ENCODE data around the gene SORCS2. TPM values are rescaled to one million over a fixed set of nuclear protein-coding genes. Genes with fewer than 3 reads are reported as not detected.

The SORCS2 gene
- total and polyA plus RNA-seq, 12 donors, result 0.25 to 5.4 (median 2.2) TPM

DNA sequence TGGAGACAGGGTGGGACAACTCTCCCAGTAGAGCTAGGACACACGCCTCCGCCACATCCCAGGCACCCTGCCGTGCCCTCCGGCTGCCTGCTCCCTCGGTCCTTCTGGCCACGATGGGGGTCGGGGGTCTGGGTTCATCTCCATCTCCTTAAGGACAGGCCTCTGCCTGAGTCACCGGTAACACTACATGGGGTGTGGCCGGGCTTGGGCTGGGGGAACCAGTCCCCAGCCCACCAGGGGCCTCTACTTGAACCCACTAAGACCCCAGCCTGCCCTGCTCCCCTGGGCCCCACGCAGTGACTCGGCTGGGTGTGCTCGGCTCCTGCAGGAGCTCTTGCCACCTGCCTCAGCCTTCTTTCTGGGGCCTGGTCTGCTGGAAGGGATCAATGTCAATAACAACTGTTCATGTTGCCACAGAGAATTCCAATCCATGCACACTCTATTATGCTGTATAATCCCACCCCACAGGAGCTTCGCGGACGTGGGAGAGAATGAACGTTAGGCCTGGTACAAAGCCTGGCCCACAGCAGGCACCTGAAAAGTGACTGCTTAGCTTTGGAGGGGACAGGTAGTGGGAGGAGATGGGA lies 420.1 kb downstream of the SORCS2 start:
- H3K27me3 ChIP-seq, result peaks cover 0 to 5% (median 0%) of the 10 kb centered on the region in 7 donors

DNA sequence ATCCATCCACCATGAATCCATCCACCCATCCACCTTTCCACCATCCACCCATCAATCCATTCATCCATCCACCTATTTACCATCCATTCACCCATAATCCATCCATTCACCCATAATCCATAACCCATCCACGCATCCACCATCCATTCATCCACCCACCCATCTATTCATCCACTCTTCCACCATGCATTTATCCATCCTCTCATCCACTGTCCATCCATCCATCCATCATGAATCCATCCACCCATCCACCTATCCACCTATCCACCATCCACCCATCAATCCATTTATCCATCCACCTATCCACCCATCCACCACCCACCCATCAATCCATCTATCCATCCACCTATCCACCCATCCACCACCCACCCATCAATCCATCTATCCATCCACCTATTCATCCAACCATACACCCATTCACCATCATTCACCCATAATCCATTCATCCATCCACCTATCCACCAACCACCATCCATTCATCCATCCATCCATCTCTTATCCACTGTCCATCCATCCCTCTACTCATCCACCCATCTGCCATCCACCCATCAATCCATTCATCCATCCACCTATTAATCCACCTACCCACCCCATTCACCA lies 422.1 kb downstream of the SORCS2 start:
- no peak overlapping the region for H3K27ac ChIP-seq
- H3K27me3 ChIP-seq, result peaks cover 0 to 8% (median 1%) of the 10 kb centered on the region in 7 donors
- WGBS, 2 donors, result 92 to 97% methylated on average over 1 of the region's 1 CpG
- H3K4me1 ChIP-seq, result peaks cover 0 to 7% (median 0%) of the 10 kb centered on the region in 9 donors
- H3K36me3 ChIP-seq, result no peaks in the 10 kb centered on the region
- intact Hi-C loops (cut with DNase I), result no loop called here
- ATAC-seq, result no peak
- DNase-seq, result no peak
- TF ChIP-seq, protein P1, sequence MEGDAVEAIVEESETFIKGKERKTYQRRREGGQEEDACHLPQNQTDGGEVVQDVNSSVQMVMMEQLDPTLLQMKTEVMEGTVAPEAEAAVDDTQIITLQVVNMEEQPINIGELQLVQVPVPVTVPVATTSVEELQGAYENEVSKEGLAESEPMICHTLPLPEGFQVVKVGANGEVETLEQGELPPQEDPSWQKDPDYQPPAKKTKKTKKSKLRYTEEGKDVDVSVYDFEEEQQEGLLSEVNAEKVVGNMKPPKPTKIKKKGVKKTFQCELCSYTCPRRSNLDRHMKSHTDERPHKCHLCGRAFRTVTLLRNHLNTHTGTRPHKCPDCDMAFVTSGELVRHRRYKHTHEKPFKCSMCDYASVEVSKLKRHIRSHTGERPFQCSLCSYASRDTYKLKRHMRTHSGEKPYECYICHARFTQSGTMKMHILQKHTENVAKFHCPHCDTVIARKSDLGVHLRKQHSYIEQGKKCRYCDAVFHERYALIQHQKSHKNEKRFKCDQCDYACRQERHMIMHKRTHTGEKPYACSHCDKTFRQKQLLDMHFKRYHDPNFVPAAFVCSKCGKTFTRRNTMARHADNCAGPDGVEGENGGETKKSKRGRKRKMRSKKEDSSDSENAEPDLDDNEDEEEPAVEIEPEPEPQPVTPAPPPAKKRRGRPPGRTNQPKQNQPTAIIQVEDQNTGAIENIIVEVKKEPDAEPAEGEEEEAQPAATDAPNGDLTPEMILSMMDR (IDR thresholded peaks at IDR 0.05), result no peak
- H3K9me3 ChIP-seq, result no peaks in the 10 kb centered on the region
- H3K4me3 ChIP-seq, result no peak overlapping the region

More for the DNA sequence above, 420.1 kb downstream of the SORCS2 start:
- WGBS, 2 donors, result 80 to 91% methylated on average over 16 of the region's 16 CpGs
- intact Hi-C loops (cut with DNase I), result no loop called here
- no peaks in the 10 kb centered on the region for H3K36me3 ChIP-seq
- no peaks in the 10 kb centered on the region for H3K9me3 ChIP-seq
- no peak overlapping the region for H3K27ac ChIP-seq
- DNase-seq (no peak), ATAC-seq (no peak)
- no peak overlapping the region for H3K4me3 ChIP-seq
- TF ChIP-seq, protein P1 (IDR thresholded peaks at IDR 0.05), result no peak
- peaks cover 0 to 9% (median 0%) of the 10 kb centered on the region in 9 donors for H3K4me1 ChIP-seq

DNA sequence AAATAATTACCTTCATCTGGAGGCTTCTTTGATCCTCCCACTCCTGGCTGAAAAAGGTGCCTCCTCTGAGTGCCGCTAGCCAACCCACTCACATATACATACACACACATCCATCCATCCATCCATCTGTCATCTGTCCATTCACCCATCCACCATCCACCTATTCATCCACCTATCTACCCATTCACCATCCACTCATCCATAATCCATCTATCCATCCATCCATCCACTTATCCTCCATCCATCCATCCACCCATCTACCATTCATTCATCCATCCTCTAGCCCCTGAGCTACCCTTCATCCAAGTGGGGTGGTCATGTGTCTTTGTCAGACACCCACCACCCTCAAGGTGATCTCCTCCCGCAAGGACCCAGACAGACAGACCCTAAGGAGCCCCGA lies 423.9 kb downstream of the SORCS2 start:
- intact Hi-C loops (cut with DNase I), result no loop called here
- H3K4me1 ChIP-seq, result no peaks in the 10 kb centered on the region
- no peak for DNase-seq
- WGBS, 2 donors, result 88 to 94% methylated on average over 3 of the region's 3 CpGs
- no peak for ATAC-seq
- no peak overlapping the region for H3K4me3 ChIP-seq
- H3K9me3 ChIP-seq, result no peaks in the 10 kb centered on the region
- peaks cover 0 to 16% (median 8%) of the 10 kb centered on the region in 7 donors for H3K27me3 ChIP-seq
- H3K36me3 ChIP-seq, result no peaks in the 10 kb centered on the region
- no peak overlapping the region for H3K27ac ChIP-seq
- TF ChIP-seq, protein P1 (IDR thresholded peaks at IDR 0.05), result no peak

DNA sequence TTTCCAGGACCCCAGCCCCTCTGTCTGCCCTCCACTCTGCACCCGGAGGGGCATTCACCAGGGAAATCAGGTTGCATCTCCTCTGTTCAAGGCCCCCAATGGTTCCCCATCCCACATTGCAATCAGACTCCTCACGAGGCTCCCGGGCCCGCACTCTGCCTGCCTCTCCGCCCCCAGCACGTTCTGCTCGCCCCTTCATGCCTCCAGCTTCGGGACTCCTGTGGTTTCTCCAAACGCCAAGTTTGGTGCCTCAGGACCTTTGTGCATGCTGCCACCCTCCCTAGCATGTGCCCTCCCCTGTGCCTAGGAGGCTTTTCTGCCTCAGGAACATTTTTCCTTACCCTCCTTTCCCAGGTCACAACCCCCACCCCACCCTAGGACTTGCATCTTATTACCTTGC lies 426.0 kb downstream of the SORCS2 start:
- intact Hi-C loops (cut with DNase I), result no loop called here
- H3K27ac ChIP-seq, result no peak overlapping the region
- no peak overlapping the region for H3K4me3 ChIP-seq
- ATAC-seq, result no peak
- no peaks in the 10 kb centered on the region for H3K36me3 ChIP-seq
- H3K27me3 ChIP-seq, result peaks cover 0 to 29% (median 16%) of the 10 kb centered on the region in 7 donors
- 77 to 80% methylated on average over 9 of the region's 9 CpGs for WGBS, 2 donors
- DNase-seq, result no peak
- no peaks in the 10 kb centered on the region for H3K4me1 ChIP-seq
- TF ChIP-seq, protein P1 (IDR thresholded peaks at IDR 0.05), result no peak
- no peaks in the 10 kb centered on the region for H3K9me3 ChIP-seq
